Endometrial microvascular endothelial cells (primary cell): ENCODE data around the gene PCF11. TPM values are rescaled to one million over a fixed set of nuclear protein-coding genes. Genes with fewer than 3 reads are reported as not detected.

ENCODE experiments used
- in situ Hi-C: cut with HindIII; loops from 2 replicates; pipeline ENCODE4 v1.10.0; 2017; ENCODE audit warnings: low sequenced_read_pairs, low pct_unique_long_range_greater_than_20kb; ENCODE audit errors: inconsistent ontology term
- total RNA-seq: library from RNA; depleted of rRNA; stranded (reverse); fragments of >200 nt; gene quantifications from one replicate; pipeline ENCODE4 v1.2.3, GENCODE V29; 2015; ENCODE audit errors: inconsistent ontology term

The PCF11 gene
- total RNA-seq, 1 donor from 2014 or later, result 23.9 TPM

GRCh38 chr11:83147895-83148294 is 9.0 kb upstream of the PCF11 start:
- in situ Hi-C loops, result no loop called here

GRCh38 chr11:83150450-83150849 is 6.5 kb upstream of the PCF11 start:
- in situ Hi-C loops, result loop anchor here (25.0 kb wide), 2 partner anchors 88 to 238 kb away; partner anchors contain the start of genes DDIAS, PRCP and RAB30

GRCh38 chr11:83151274-83151977 is 5.5 kb upstream of the PCF11 start:
- in situ Hi-C loops, result loop anchor here (25.0 kb wide), 2 partner anchors 89 to 239 kb away; partner anchors contain the start of genes DDIAS, PRCP and RAB30

- in situ Hi-C loops, result loop anchor here (25.0 kb wide), 2 partner anchors 90 to 240 kb away; partner anchors contain the start of genes DDIAS, PRCP and RAB30
Measured at GRCh38 chr11:83152264-83152663, 4.7 kb upstream of the PCF11 start.

- in situ Hi-C loops, result loop anchor here (25.0 kb wide), 2 partner anchors 91 to 241 kb away; partner anchors contain the start of genes DDIAS, PRCP and RAB30
Measured at GRCh38 chr11:83153764-83154163, 3.2 kb upstream of the PCF11 start.

- in situ Hi-C loops, result loop anchor here (25.0 kb wide), 2 partner anchors 94 to 244 kb away; partner anchors contain the start of genes DDIAS, PRCP and RAB30
Measured at GRCh38 chr11:83156144-83156995, 561 bp upstream of the PCF11 start.

DNA sequence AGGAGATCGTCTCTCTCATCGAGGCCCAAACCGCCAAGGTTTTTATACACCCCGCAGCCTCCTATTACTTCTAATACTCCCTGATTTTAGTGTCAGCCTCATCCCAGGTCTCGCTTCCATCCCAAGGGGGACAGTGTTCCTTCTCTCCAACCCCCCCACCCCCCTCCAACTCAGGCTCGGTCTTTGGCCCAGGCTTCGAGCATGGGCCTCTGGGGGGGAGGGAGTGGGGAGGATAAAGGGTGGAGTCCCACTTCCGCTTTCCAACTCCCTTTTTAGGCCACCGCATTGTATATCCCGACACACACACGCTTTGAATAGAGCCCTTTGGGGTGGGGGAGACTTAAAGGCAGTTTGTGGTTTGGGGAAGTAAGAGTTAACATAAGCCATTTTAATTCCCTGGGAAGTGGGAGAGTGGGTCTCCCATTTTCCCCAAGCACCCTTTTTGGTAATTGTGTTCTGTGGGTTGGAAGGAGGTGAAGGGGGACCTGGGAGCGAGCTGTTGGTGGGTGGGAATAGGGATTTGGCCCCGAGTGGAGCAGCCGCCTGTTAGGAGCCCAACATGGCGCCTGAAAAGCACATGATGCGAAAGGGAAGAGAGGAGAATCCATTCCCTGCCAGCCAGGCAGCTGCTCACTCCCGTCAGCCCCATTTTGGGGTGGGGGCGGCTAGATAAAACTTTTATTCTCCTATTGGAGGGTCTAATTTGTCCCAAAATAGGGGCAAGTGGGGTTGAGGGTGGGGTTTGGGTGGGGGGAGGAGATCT is 844 bp downstream of the PCF11 start:
- in situ Hi-C loops, result loop anchor here (25.0 kb wide), 2 partner anchors 95 to 245 kb away; partner anchors contain the start of genes DDIAS, PRCP and RAB30

DNA sequence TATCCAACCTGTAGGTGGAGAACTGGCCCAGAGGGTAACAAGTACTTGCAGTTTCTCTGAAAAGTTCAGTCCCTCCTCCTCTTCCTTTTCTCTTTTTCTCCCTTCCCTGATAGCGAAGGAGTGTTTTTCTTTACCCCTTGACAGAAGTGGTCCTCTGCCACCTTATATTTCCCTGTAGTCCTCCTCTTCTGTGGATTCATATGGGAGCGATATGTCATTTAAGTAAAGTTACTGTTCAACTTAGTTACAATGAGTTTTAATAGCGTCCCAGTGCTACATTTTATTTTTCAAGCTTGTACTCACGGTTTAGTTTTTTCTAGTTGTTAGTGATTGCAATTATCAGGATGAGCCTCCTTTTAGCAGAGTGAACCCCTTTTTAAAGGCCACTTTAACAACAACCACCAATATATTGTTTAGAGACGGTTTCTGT is 1.4 kb downstream of the PCF11 start:
- in situ Hi-C loops, result loop anchor here (25.0 kb wide), 2 partner anchors 96 to 246 kb away; partner anchors contain the start of genes DDIAS, PRCP and RAB30

- in situ Hi-C loops, result loop anchor here (25.0 kb wide), 2 partner anchors 97 to 247 kb away; partner anchors contain the start of genes DDIAS, PRCP and RAB30
Measured at GRCh38 chr11:83158965-83159901, 2.3 kb downstream of the PCF11 start.

DNA sequence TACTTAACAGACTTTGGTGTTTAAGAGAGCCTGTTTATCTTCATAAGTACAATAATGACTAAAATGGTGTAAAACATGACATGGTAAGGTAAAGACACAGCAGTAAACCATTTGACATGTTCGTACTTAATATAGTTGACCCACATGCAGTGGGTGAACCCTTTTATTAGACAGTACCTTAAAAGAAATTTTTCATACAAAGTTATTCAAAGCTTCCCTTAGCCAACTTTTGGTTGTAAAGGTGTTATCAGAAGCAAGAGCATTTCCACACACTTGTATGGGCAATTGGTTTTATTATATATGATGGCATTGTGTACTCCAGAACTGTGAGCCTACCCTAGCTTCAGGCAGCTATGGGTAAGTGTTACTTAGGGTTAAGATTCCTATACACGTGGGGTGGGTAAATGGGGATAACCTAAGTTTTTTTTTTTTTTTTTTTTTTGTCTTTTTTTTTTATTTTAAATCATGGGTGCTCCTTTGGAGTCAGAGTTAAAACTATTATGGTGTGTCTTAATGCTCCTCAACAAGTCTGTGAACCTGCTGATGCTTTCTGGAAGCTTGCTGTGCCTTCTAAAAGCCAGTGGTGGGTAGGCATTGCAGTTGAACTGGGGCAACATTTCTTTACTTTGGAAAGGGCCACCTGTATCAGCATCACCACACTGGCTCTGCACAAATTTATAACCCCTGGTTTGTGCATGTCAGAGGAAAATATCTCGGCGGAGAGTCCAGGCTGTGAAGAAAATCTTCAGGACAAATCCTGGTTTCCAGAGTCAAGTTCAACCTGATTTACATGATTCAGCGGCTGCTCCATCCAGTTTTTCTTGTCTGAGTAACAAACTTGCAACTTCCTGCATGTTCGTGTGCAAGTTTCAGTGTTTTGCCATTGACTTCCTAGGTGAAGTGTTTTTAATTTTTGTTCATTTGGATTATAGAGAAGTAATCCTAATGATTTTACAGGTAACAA is 3.3 kb downstream of the PCF11 start:
- in situ Hi-C loops, result loop anchor here (25.0 kb wide), 2 partner anchors 98 to 248 kb away; partner anchors contain the start of genes DDIAS, PRCP and RAB30

GRCh38 chr11:83161610-83162199 is 4.8 kb downstream of the PCF11 start:
- in situ Hi-C loops, result loop anchor here (25.0 kb wide), 2 partner anchors 99 to 249 kb away; partner anchors contain the start of genes DDIAS, PRCP and RAB30

DNA sequence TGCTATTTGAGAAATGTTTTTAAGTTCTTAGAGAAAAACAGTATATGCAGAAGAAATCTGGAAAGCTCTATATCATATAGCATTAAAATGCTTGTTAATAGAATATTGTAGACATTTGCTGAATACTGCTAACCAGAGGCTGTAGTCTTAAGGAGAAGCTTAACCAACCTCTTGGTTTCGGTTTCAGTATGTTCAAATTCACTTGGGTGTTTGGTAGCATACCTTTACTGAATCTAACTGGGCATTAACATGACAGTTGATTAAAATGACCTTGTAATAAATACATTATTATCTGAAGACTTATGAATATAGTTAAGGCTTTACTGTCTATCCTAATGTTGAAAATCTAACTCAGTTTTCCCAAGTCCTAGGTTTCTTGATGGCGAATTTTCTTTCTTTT is 5.4 kb downstream of the PCF11 start:
- in situ Hi-C loops, result loop anchor here (25.0 kb wide), 2 partner anchors 100 to 250 kb away; partner anchors contain the start of genes DDIAS, PRCP and RAB30

GRCh38 chr11:83166193-83166866 is 9.4 kb downstream of the PCF11 start:
- in situ Hi-C loops, result loop anchor here (25.0 kb wide), 2 partner anchors 104 to 254 kb away; partner anchors contain the start of genes DDIAS, PRCP and RAB30

- in situ Hi-C loops, result loop anchor here (25.0 kb wide), 2 partner anchors 106 to 256 kb away; partner anchors contain the start of genes DDIAS, PRCP and RAB30
Measured at GRCh38 chr11:83168756-83169155, 11.8 kb downstream of the PCF11 start.

GRCh38 chr11:83170865-83171264 is 13.9 kb downstream of the PCF11 start:
- in situ Hi-C loops, result loop anchor here (25.0 kb wide), 2 partner anchors 109 to 259 kb away; partner anchors contain the start of genes DDIAS, PRCP and RAB30
